Measurements from ENCODE around the gene SCNM1.

Gene SCNM1, protein sequence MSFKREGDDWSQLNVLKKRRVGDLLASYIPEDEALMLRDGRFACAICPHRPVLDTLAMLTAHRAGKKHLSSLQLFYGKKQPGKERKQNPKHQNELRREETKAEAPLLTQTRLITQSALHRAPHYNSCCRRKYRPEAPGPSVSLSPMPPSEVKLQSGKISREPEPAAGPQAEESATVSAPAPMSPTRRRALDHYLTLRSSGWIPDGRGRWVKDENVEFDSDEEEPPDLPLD

DNA sequence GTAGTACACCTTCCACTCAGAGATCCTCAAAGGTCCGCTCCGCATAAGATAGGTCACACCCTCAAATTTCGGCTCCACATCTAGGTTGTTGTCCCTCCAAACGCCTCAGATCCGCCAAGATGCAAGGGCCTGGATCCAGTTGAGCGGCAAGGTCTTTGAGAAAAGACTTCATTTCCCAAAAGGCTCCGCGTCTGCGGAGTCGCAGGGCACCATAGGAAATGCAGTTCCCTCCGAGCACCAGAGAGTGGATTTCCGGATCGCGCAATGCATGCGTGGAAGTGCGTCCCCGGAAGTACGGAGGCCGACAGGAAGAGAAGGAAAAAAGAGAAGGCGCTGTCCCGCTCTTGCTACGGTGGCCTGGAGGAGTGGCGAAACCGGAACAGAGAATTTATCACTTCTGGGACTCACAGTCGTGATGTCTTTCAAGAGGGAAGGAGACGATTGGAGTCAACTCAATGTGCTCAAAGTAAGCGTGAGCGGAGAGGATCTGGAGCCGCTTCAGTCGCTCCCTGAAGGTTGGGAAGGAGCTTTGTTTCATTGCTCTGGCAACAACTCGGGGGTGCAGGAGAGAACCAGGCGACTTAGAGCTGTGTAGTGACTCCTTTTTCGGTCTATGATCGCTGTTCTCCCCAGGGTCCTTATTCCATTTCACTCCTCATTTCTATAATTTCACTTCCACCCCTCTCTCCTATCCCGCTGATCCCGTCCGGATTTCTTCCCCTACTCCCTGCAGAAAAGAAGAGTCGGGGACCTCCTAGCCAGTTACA lies at the start of gene SCNM1, which contains the start of gene LYSMD1:
Gene SCNM1 (plus strand): TSS at position 407 of the 767 bp plus-strand sequence. CDS start 9 bp downstream, at position 416.
Gene LYSMD1 (minus strand): TSS at position 165 of the 767 bp plus-strand sequence. CDS start 644 bp downstream, outside the sequence.
- in situ Hi-C loops (cut with HindIII; ENCODE audit: low sequenced_read_pairs), result no loop called here

DNA sequence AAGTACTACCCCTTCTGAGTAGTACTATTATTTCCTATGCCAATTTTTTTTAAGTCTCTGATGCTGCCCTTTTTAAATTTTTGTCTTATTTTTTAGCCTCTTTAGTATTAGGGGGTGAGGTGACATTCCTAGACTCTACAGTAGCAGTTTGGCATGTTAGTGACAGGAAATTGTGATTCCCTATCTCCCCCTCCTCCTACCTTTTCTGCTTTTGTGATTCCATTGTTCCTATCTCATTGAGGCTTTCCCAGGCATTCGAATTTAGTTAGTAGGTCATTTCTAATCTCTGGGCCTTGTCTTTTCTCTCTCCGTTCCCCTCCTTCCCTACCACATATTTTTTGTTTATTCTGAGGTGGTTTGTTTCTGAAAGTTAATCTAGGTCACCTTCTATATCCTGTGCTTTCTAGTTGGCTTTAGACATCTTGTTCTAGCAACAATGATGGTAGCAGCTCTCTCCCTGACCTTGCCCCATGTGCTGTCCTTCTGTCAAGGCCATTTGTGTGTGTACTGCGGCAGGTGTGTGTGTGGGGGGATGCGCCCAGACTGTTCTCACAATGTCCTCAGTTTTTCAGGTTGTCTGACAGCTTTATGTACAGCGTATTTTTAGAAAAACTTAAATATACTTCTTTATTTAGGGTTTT lies 41.1 kb upstream of the SCNM1 start:
- in situ Hi-C loops (cut with HindIII; ENCODE audit: low sequenced_read_pairs), result no loop called here

GRCh38 chr1:151128800-151129199 lies 37.1 kb upstream of the SCNM1 start:
- in situ Hi-C loops (cut with HindIII; ENCODE audit: low sequenced_read_pairs), result no loop called here

DNA sequence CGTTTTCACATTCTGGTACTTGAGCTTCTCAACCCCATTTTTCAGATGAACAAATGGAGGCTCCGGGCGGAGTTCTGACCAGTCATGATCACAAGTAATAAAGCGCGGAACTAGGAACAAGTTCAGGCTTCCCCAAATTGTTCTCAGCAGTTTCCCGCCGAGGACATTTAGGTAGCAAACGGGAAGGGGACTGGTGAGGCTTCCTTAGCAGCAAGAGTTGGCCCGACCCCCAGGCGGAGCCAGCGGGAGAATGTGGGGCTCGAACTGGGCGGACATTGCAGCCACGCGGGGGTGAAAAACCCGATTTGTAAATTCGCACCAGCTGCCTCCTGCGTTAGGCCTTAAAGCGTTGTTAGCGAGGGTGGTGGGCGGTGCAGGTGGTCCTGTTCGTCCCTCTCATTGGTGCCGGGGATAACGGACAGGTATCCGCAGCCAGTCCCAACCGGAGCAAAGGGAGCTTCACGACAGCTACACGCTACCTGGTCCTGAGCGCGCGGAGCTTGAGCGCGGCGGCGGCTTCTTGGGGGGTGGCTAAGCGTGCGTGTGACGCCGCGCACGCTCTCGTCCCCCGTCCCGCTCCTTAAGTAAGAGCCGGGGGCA lies 34.9 kb upstream of the SCNM1 start:
- in situ Hi-C loops (cut with HindIII; ENCODE audit: low sequenced_read_pairs), result loop anchor here (5.0 kb wide), 1 partner anchor 34 kb away; no protein-coding TSS in a partner anchor

DNA sequence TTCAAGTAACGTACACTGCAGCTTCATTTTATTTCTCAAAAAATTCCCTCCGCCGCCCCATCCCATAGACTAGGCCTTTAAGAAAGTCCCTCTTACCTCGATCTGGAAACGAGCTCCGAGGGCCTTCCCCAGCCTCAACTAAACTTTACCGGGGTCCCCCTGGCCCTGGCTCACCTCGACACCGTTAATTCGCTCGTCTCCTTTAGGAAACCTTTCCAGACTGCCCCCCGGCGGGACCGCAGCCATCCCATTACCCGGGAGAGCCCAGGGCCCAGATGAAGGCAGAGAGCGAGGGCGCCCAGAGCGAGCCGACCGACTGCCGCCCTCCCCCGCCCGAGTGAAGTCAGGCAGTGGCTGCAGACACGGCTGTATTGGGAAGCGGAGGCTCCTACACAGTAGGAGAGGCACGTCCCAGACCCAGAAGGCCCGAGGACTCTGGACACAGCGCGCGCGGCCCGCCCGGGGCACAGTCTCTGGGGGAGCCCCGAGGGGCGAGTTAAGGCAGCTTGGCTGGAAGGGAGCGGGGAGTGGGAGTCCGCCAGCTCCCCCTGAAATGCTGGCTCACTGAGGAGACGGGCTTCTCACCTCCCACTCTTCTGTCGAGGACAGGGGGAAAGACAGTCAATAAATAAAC lies 34.1 kb upstream of the SCNM1 start:
- in situ Hi-C loops (cut with HindIII; ENCODE audit: low sequenced_read_pairs), result loop anchor here (5.0 kb wide), 1 partner anchor 35 kb away; no protein-coding TSS in a partner anchor

DNA sequence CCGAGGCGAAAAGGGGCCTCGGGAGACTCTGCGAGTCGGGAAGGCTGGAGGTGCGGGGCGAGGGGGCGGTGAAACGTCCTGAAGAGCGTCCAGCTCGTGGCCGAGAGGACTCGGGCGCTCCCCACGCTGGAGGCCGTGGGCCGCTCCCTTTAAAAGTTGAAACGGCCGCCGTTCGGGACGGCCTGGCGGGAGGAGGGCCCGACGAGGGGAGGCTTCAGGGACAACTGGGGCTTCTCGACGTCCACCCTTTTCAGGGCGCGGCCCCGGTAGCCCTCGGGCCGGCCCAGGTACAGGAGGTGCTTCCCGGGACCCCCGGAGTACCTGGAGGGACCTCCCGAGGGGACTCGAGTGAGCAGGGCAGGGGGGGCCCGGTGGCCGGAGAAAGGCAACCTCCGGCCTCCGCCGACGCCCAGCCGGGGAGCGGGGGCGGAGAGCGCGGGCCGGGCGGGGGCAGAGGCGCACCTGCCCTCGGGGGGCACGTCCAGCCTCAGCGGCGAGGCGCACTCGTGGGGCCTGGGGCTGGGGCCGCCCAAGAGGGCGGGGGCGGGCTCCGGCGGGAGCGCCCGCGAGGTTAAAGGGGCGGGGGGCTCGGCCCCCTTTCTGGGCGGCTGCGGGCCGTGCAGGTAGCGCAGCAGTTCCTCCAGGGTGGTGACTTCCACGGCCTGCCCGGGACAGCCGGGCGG lies 33.5 kb upstream of the SCNM1 start:
- in situ Hi-C loops (cut with HindIII; ENCODE audit: low sequenced_read_pairs), result loop anchor here (5.0 kb wide), 1 partner anchor 35 kb away; no protein-coding TSS in a partner anchor

GRCh38 chr1:151133018-151133806 lies 32.7 kb upstream of the SCNM1 start:
- in situ Hi-C loops (cut with HindIII; ENCODE audit: low sequenced_read_pairs), result loop anchor here (5.0 kb wide), 1 partner anchor 36 kb away; no protein-coding TSS in a partner anchor

DNA sequence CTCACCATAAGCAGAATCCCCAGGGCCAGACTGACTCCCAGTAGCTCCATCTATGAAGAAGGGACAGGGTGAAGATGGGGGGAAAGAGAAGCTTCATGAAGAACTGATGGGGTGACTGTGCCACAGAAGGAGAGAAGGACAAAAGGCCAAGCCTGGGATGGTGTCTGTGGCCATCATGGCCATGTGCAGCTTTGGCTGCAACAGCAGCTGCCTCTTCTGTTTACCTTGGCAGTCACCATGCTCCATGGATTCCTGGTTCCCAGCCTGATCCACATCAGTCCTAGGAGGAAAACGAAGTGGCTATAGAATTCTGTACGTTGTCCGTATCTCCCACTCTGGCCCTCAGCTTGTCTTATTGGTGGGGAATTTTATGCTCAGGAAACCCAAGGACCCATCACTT lies 31.5 kb upstream of the SCNM1 start:
- in situ Hi-C loops (cut with HindIII; ENCODE audit: low sequenced_read_pairs), result loop anchor here (5.0 kb wide), 1 partner anchor 37 kb away; no protein-coding TSS in a partner anchor

DNA sequence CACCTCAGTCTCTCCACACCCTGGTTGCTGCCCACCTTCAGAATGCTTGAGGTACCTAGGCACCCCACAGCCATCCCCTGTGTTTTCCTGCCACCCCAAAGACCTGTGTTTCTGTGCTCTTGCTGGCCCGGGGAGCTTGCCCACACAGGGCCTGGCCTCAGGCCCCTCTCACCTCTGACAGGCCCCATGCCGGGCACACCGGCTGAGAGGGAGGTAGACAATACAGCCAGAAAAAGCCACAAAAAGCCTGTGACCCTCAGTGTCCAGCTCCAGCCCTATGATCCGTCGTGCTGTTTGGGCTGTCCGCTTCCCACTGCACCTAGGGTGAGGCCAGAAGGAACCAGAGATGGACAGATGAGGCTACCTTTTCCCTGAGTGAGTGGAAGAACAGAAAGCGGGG lies 31.0 kb upstream of the SCNM1 start:
- in situ Hi-C loops (cut with HindIII; ENCODE audit: low sequenced_read_pairs), result loop anchor here (5.0 kb wide), 1 partner anchor 38 kb away; no protein-coding TSS in a partner anchor

GRCh38 chr1:151135433-151136385 lies 30.2 kb upstream of the SCNM1 start:
- in situ Hi-C loops (cut with HindIII; ENCODE audit: low sequenced_read_pairs), result no loop called here

GRCh38 chr1:151137789-151138188 lies 28.2 kb upstream of the SCNM1 start:
- in situ Hi-C loops (cut with HindIII; ENCODE audit: low sequenced_read_pairs), result no loop called here

GRCh38 chr1:151142411-151143056 lies 23.4 kb upstream of the SCNM1 start:
- in situ Hi-C loops (cut with HindIII; ENCODE audit: low sequenced_read_pairs), result no loop called here

DNA sequence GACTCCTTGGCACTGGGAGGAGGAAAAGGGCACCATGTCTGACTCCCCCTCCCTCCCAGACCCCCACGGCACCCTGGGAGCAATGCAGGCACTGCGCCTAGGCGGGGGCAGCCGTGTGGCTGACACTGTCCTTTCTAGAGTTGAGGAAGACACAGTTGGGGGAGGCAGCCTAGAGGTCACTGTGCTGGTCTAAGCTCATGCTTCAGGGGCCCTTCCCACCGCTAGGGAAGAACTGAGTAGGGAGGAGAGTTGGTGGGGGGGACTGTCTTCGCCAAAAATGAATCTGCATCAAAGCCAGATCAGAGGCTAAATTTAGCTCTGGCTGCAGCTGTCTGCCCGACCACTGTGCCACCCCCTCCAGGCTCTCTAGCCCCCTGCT lies 22.9 kb upstream of the SCNM1 start:
- in situ Hi-C loops (cut with HindIII; ENCODE audit: low sequenced_read_pairs), result no loop called here

DNA sequence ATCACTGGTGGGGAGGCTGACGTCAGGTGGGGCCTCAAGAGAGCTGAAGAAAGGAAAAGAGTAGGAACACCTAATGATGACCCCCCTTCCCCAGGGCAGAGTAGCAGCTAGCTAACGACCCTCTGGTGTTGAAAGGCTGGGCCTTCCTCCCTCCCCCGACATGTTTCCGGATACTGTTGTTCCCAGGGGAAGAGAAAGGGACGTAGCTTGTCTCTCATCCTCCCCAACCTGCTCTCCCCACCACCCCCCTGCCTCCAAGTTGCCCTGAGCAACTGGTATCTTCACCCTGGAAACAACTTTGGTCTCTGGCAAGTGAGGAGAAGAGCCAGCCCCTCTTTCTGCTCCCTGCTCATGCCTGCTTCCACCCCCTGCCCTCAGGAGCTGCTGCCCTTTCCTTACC lies 22.0 kb upstream of the SCNM1 start:
- in situ Hi-C loops (cut with HindIII; ENCODE audit: low sequenced_read_pairs), result no loop called here

DNA sequence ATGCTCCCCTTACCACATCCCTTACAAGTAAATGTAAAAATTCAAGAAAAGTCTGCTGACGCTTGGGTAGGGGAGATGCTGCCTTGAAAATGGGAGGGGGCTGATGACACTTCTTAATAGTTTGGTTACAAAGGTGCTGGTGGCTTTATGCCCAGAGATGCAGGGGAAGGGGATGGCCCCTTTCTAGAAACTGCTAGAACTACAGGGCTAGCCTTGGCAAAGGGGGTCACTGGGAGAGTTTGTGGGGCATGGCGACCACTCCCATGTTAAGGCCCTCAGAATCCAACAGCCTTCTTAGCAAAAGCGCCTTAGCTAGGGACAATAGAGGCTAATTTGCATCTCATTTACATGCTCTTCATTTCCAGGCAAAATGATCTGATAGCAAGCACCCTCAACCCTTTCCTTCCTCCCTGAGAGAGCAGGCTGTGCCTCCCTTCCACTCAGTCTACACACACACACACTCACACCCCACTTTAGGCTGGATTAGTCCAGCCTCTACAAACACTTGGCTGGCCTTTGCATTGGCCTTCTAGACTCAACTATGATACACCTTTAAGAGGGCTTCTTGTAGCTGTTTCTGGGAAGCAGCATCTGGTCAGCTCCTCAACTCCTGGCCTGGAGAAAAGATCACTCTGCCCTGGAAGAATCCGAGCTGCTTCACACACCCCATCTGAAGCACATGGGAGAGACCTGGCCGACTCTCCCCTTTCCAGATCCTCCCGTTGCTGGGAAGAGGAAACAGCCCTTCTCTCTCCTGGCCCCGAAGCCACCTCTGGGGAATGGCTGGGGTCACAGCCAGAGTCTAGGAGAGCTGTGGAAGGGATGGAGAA lies 21.3 kb upstream of the SCNM1 start:
- in situ Hi-C loops (cut with HindIII; ENCODE audit: low sequenced_read_pairs), result no loop called here

DNA sequence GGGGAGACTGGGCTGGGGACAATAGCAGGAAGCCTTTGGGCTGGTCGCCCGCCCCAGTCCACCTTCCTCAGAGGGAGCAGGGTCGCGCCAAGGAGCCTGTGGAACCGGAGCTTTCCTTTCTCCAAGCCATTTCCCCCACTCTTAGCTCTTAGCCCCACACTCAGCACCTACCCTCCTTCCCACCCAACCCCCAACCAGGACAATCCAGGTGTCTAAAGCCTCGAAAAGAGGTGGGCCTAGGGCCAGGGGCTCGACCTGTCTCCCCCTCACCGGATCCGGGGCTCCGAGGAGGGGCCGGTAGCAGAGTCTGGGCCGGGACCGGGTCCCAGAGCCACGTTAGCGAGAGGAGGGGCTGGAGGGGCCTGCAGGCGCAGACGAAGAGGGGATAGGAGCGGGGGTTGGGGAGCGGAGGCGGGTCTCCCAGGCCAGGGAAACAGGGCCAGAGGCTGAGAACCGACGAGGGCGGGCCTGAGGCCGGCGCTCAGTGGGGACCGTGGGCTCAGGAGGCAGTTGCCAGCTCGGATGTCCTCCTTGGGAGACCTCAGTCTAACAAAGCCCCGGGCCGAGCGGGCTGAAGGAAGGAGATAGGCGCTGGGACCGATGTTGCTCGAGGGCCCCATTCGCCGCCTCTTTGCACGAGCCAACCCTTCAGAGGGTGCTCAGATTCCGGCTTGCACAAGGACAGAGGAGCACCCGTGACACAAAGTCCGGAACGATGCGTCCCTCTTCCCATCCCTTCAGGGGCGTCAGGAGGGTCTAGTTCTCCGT lies 20.5 kb upstream of the SCNM1 start:
- in situ Hi-C loops (cut with HindIII; ENCODE audit: low sequenced_read_pairs), result no loop called here

All from DLD1 (cell line).